SU-DHL-6 (cell line): ENCODE data around the gene PADI2.

Experiments
- CTCF ChIP-seq: fragments of 200-600 bp; sonication (generic); IDR thresholded peaks from one replicate; pipeline ENCODE4 v1.5.1; 2017; ENCODE audit warnings: antibody characterized with exemption, mild to moderate bottlenecking, low read length, moderate library complexity; ENCODE audit not compliant: insufficient read depth, poor library complexity, severe bottlenecking
- EZH2phosphoT487 ChIP-seq: fragments of 200-600 bp; sonication (generic), shearing (Covaris generic); conservative IDR thresholded peaks from 2 replicates; pipeline ENCODE4 v1.6.1; 2018; ENCODE audit warnings: mild to moderate bottlenecking, antibody characterized with exemption, low read length, moderate library complexity, mixed read lengths

- TF ChIP-seq CTCF (no peak), EZH2phosphoT487 (no peak)
Observed at GRCh38 chr1:17161926-17162800, 42.9 kb upstream of the PADI2 start.
